Stimulated activated naive B cell treated with anti-CD40 and anti-IgM and Interleukin-4, amounts not matched to agents 10 μg/mL and 1 μg/mL and 100 μg/mL, for 72 hours (primary cell): ENCODE measurements around the gene CSNK2B.

Experiments
- ATAC-seq, 2 donors: fragments of 150-1000 bp; cut with Tn5 transposase; replicated peaks; 2 replicates each; pipeline ENCODE4 v1.10.0; 2021; ENCODE audit warnings: moderate library complexity in 1 of 2
- DNase-seq: peaks from one replicate; pipeline ENCODE4 v3.0.0; 2021
- H3K27ac Mint-ChIP-seq: one replicate; pipeline ENCODE4 v1.8.0; 2022; ENCODE audit warnings: mild to moderate bottlenecking, mixed read lengths
- H3K27me3 Mint-ChIP-seq, 2 donors: one replicate each; pipeline ENCODE4 v1.8.0; 2022; ENCODE audit warnings: mixed read lengths in 2 of 2
- H3K36me3 Mint-ChIP-seq, 2 donors: one replicate each; pipeline ENCODE4 v1.8.0; 2022; ENCODE audit warnings: mixed read lengths in 2 of 2, mild to moderate bottlenecking in 1 of 2
- H3K4me1 Mint-ChIP-seq, 2 donors: one replicate each; pipeline ENCODE4 v1.8.0; 2022; ENCODE audit warnings: mixed read lengths in 2 of 2, mild to moderate bottlenecking in 1 of 2
- H3K4me3 Mint-ChIP-seq, 2 donors: one replicate each; pipeline ENCODE4 v1.8.0; 2022; ENCODE audit warnings: mild to moderate bottlenecking in 2 of 2, mixed read lengths in 2 of 2, moderate library complexity in 1 of 2
- H3K9me3 Mint-ChIP-seq, 2 donors: one replicate each; pipeline ENCODE4 v1.8.0; 2022; ENCODE audit warnings: mixed read lengths in 2 of 2, mild to moderate bottlenecking in 1 of 2

Gene CSNK2B

GRCh38 chr6:31645325-31645724 is 20.6 kb upstream of the CSNK2B start:
- DNase-seq, result no peak
- no peaks in the 10 kb centered on the region for H3K9me3 Mint-ChIP-seq
- peak overlapping the region; percentile 88 for H3K27ac Mint-ChIP-seq
- peaks cover 36 to 61% of the 10 kb centered on the region in 2 donors for H3K36me3 Mint-ChIP-seq
- H3K4me3 Mint-ChIP-seq, result no peak overlapping the region
- ATAC-seq, result no peak
- peaks cover 4 to 15% of the 10 kb centered on the region in 2 donors for H3K4me1 Mint-ChIP-seq
- H3K27me3 Mint-ChIP-seq, result no peaks in the 10 kb centered on the region

GRCh38 chr6:31651602-31652191 is 14.2 kb upstream of the CSNK2B start:
- DNase-seq, result no peak
- peaks cover 45 to 57% of the 10 kb centered on the region in 2 donors for H3K36me3 Mint-ChIP-seq
- peaks cover 24 to 52% of the 10 kb centered on the region in 2 donors for H3K4me1 Mint-ChIP-seq

GRCh38 chr6:31652925-31653724 is 12.8 kb upstream of the CSNK2B start:
- peaks cover 34 to 66% of the 10 kb centered on the region in 2 donors for H3K4me1 Mint-ChIP-seq
- no peaks in the 10 kb centered on the region for H3K27me3 Mint-ChIP-seq
- H3K9me3 Mint-ChIP-seq, result no peaks in the 10 kb centered on the region
- no peak for DNase-seq
- peaks cover 41 to 54% of the 10 kb centered on the region in 2 donors for H3K36me3 Mint-ChIP-seq
- peak overlapping the region; percentile 96 for H3K4me3 Mint-ChIP-seq
- peak; percentile 70 to 75 for ATAC-seq
- peak overlapping the region; percentile 99 for H3K27ac Mint-ChIP-seq

More at GRCh38 chr6:31651602-31652191, 14.2 kb upstream of the CSNK2B start:
- peak overlapping the region; percentile 99 for H3K27ac Mint-ChIP-seq
- peak; percentile 60 to 65 for ATAC-seq
- no peaks in the 10 kb centered on the region for H3K27me3 Mint-ChIP-seq
- H3K9me3 Mint-ChIP-seq, result no peaks in the 10 kb centered on the region
- H3K4me3 Mint-ChIP-seq, result peak overlapping the region; percentile 96

GRCh38 chr6:31654574-31655348 is 11.1 kb upstream of the CSNK2B start:
- Mint-ChIP-seq H3K4me3 (no peak overlapping the region), H3K27ac (no peak overlapping the region), H3K36me3 (peaks cover 50 to 56% of the 10 kb centered on the region in 2 donors), H3K4me1 (peaks cover 46 to 73% of the 10 kb centered on the region in 2 donors), H3K27me3 (no peaks in the 10 kb centered on the region), H3K9me3 (no peaks in the 10 kb centered on the region)
- no peak for ATAC-seq
- DNase-seq, result no peak

GRCh38 chr6:31655349-31656237 is 10.3 kb upstream of the CSNK2B start, which contains the start of gene APOM:
APOM (plus strand) TSS chr6:31655894; CDS start chr6:31655967, 73 bp downstream.
- peaks cover 48 to 61% of the 10 kb centered on the region in 2 donors for H3K36me3 Mint-ChIP-seq
- no peaks in the 10 kb centered on the region for H3K27me3 Mint-ChIP-seq
- ATAC-seq (no peak), DNase-seq (no peak)
- H3K27ac Mint-ChIP-seq, result peak within 1 kb of the TSS; percentile 11
- peak within 1 kb of the TSS in 1 of 2 donors; percentile 28 for H3K4me3 Mint-ChIP-seq
- no peaks in the 10 kb centered on the region for H3K9me3 Mint-ChIP-seq
- peaks cover 46 to 68% of the 10 kb centered on the region in 2 donors for H3K4me1 Mint-ChIP-seq

- Mint-ChIP-seq H3K27ac (no peak overlapping the region), H3K4me3 (peak overlapping the region; percentile 95 to 97), H3K27me3 (no peaks in the 10 kb centered on the region), H3K9me3 (no peaks in the 10 kb centered on the region), H3K4me1 (peaks cover 50 to 72% of the 10 kb centered on the region in 2 donors), H3K36me3 (peaks cover 45 to 58% of the 10 kb centered on the region in 2 donors)
- ATAC-seq (no peak), DNase-seq (no peak)
Measured at GRCh38 chr6:31657406-31658157, 8.3 kb upstream of the CSNK2B start.

DNA sequence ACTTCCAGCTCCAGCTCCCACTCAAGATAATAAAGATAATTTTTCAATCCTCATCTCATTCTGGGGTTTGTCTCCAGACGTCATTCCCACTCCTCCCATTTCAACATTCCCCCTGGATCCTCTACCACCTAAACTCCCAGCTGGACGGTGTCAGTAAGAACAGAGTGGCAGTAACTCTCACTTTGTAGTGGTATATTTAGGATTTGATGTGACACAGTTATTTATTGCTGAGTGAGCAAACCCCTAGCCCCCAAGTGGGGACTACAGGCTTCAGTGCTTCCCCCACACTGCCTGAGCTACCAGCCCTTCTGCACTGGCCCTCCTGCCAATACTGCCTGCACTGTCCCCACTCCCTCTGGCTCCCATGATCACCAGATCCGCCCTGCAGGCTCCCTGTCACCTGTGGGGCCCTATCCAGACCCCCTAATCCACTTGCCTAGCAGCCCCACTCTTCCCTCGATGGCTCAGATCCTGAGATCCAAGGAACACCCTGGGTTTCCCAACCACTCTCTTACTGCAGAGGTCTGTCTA is 7.7 kb upstream of the CSNK2B start:
- DNase-seq (no peak), ATAC-seq (no peak)
- H3K4me1 Mint-ChIP-seq, result peaks cover 50 to 78% of the 10 kb centered on the region in 2 donors
- H3K27me3 Mint-ChIP-seq, result no peaks in the 10 kb centered on the region
- peaks cover 46 to 59% of the 10 kb centered on the region in 2 donors for H3K36me3 Mint-ChIP-seq
- H3K27ac Mint-ChIP-seq, result peak overlapping the region; percentile 77
- no peaks in the 10 kb centered on the region for H3K9me3 Mint-ChIP-seq
- H3K4me3 Mint-ChIP-seq, result peak overlapping the region; percentile 95 to 97

GRCh38 chr6:31658983-31659648 is 6.8 kb upstream of the CSNK2B start:
- Mint-ChIP-seq H3K4me1 (peaks cover 55 to 87% of the 10 kb centered on the region in 2 donors), H3K36me3 (peaks cover 53 to 68% of the 10 kb centered on the region in 2 donors), H3K27me3 (no peaks in the 10 kb centered on the region), H3K4me3 (peak overlapping the region; percentile 95 to 97), H3K9me3 (no peaks in the 10 kb centered on the region), H3K27ac (peak overlapping the region; percentile 96)
- DNase-seq, result no peak
- no peak for ATAC-seq

- Mint-ChIP-seq H3K4me3 (peak overlapping the region; percentile 95 to 97), H3K27me3 (no peaks in the 10 kb centered on the region), H3K4me1 (peaks cover 60 to 94% of the 10 kb centered on the region in 2 donors), H3K9me3 (no peaks in the 10 kb centered on the region), H3K27ac (peak overlapping the region; percentile 96), H3K36me3 (peaks cover 59 to 75% of the 10 kb centered on the region in 2 donors)
- DNase-seq, result peak; percentile 22
- peak; percentile 58 to 59 for ATAC-seq
Measured at GRCh38 chr6:31659649-31660380, 6.1 kb upstream of the CSNK2B start.

GRCh38 chr6:31660381-31661261 is 5.3 kb upstream of the CSNK2B start, which contains the start of gene C6orf47:
C6orf47 (minus strand) TSS chr6:31660778; CDS start chr6:31659947, 831 bp downstream.
- Mint-ChIP-seq H3K9me3 (no peaks in the 10 kb centered on the region), H3K27ac (peak within 1 kb of the TSS; percentile 96), H3K4me1 (peaks cover 57 to 87% of the 10 kb centered on the region in 2 donors), H3K36me3 (peaks cover 56 to 73% of the 10 kb centered on the region in 2 donors), H3K27me3 (no peaks in the 10 kb centered on the region), H3K4me3 (peak within 1 kb of the TSS; percentile 95 to 97)
- ATAC-seq, result peak; percentile 64 to 73
- peak; percentile 68 for DNase-seq
